H1 (cell line): ENCODE results near the gene TNFSF4. TPM values are rescaled to one million over a fixed set of nuclear protein-coding genes. Genes with fewer than 3 reads are reported as not detected.

ENCODE experiments used
- CTCF ChIA-PET: fragments of 300-600 bp; sonication (Branson Sonifier 250); formaldehyde crosslinking; loops from one replicate; lab custom pipeline; 2021; ENCODE audit not compliant: partially characterized antibody; lab: Charles Lee
- POLR2A ChIA-PET: fragments of 300-600 bp; sonication (Branson Sonifier 250); formaldehyde crosslinking; loops from one replicate; lab custom pipeline; 2021; ENCODE audit warnings: inconsistent platforms; ENCODE audit not compliant: partially characterized antibody; lab: Charles Lee
- DNase-seq, 2 experiments: peaks; one replicate each; pipeline versions ENCODE4 v3.0.0 to v3.0.0-alpha.2; 2010 to 2022; ENCODE audit warnings: low spot score in 2 of 2, low read depth in 1 of 2, mixed read lengths in 1 of 2
- FAIRE-seq: peaks from 2 replicates; lab custom pipeline; 2011; peaks lifted over from hg19 to GRCh38; lab: Jason Lieb, UNC
- H2AFZ ChIP-seq: 2 replicates; pipeline ENCODE4 v1.8.1; 2012; ENCODE audit warnings: low read length, inconsistent platforms
- H2AK5ac ChIP-seq: 2 replicates; pipeline ENCODE4 v1.6.1; 2013; ENCODE audit warnings: low read depth, low read length
- H2BK120ac ChIP-seq: replicated peaks from 2 replicates; pipeline ENCODE3; 2013; ENCODE audit warnings: low read depth, low read length, inconsistent platforms
- H2BK12ac ChIP-seq: 2 replicates; pipeline ENCODE4 v1.6.1; 2013; ENCODE audit warnings: low read depth, low read length
- H2BK15ac ChIP-seq: 2 replicates; pipeline ENCODE4 v1.6.1; 2013; ENCODE audit warnings: low read length
- H2BK20ac ChIP-seq: 2 replicates; pipeline ENCODE4 v1.6.1; 2013; ENCODE audit warnings: low read length
- H2BK5ac ChIP-seq: 2 replicates; pipeline ENCODE4 v1.6.1; 2013; ENCODE audit warnings: low read depth, low read length
- H3K14ac ChIP-seq: 2 replicates; pipeline ENCODE4 v1.6.1; 2013; ENCODE audit warnings: inconsistent platforms; ENCODE audit not compliant: insufficient read length
- H3K18ac ChIP-seq: 2 replicates; pipeline ENCODE4 v1.6.1; 2013; ENCODE audit warnings: low read length; ENCODE audit errors: extremely low read depth
- H3K23ac ChIP-seq: 2 replicates; pipeline ENCODE4 v1.6.1; 2013; ENCODE audit warnings: inconsistent platforms; ENCODE audit not compliant: insufficient read length
- H3K23me2 ChIP-seq: 2 replicates; pipeline ENCODE4 v1.6.1; 2013; ENCODE audit warnings: low read depth, low read length
- H3K27ac ChIP-seq: 2 replicates; pipeline ENCODE4 v1.6.1; 2011; ENCODE audit warnings: low read depth, low read length, inconsistent platforms
- H3K27me3 ChIP-seq, 4 experiments: replicated peaks in 1 of 4; 1 replicate in 1 of 4; 2 replicates in 3 of 4; pipeline versions ENCODE4 v1.6.1 to v1.8.1; 2011 to 2013; ENCODE audit warnings: low read length in 3 of 4, mild to moderate bottlenecking in 3 of 4, inconsistent platforms in 2 of 4, mixed read lengths in 2 of 4, moderate library complexity in 1 of 4; ENCODE audit not compliant: control insufficient read depth in 3 of 4, insufficient read depth in 3 of 4; ENCODE audit errors: extremely low read depth in 1 of 4
- H3K36me3 ChIP-seq, 4 experiments: 2 replicates each; pipeline versions ENCODE4 v1.6.1 to v1.8.1; 2011 to 2013; ENCODE audit warnings: mild to moderate bottlenecking in 4 of 4, low read length in 3 of 4, moderate library complexity in 2 of 4, control low read depth in 1 of 4, inconsistent platforms in 1 of 4; ENCODE audit not compliant: insufficient read depth in 4 of 4, control insufficient read depth in 2 of 4
- H3K4ac ChIP-seq: replicated peaks from 2 replicates; pipeline ENCODE3; 2013; ENCODE audit warnings: low read length, low read depth, mixed read lengths, inconsistent platforms; ENCODE audit not compliant: insufficient read length
- H3K4me1 ChIP-seq, 4 experiments: replicated peaks in 1 of 4; 1 replicate in 1 of 4; 2 replicates in 3 of 4; pipeline versions ENCODE4 v1.6.1 to v1.8.1; 2011 to 2013; ENCODE audit warnings: low read length in 3 of 4, inconsistent platforms in 2 of 4, mixed read lengths in 1 of 4; ENCODE audit not compliant: insufficient read depth in 4 of 4, control insufficient read depth in 3 of 4
- H3K4me2 ChIP-seq, 2 experiments: 2 replicates each; pipeline versions ENCODE4 v1.6.1 to v1.8.1; 2011 to 2013; ENCODE audit warnings: low read depth in 2 of 2, low read length in 2 of 2, control low read depth in 1 of 2, inconsistent platforms in 1 of 2, mild to moderate bottlenecking in 1 of 2; ENCODE audit not compliant: insufficient read depth in 1 of 2
- H3K4me3 ChIP-seq, 4 experiments: fragments of 200-600, 300-600 bp in 1 of 4; sonication (generic), shearing (Covaris generic), sonication (Bioruptor Twin) in 1 of 4; 2 replicates each; pipeline versions ENCODE4 v1.5.1 to v1.8.1; 2011 to 2016; ENCODE audit warnings: low read length in 4 of 4, low read depth in 3 of 4, control low read depth in 2 of 4, inconsistent platforms in 2 of 4, mild to moderate bottlenecking in 2 of 4, mixed read lengths in 1 of 4, moderate library complexity in 1 of 4; ENCODE audit not compliant: insufficient read depth in 2 of 4; ENCODE audit errors: extremely low read depth in 1 of 4
- H3K56ac ChIP-seq: replicated peaks from 2 replicates; pipeline ENCODE3; 2013; ENCODE audit warnings: low read depth, mild to moderate bottlenecking, mixed read lengths, low read length, inconsistent platforms; ENCODE audit not compliant: insufficient read length
- H3K79me1 ChIP-seq: 2 replicates; pipeline ENCODE4 v1.6.1; 2013; ENCODE audit warnings: low read depth, low read length, control low read depth
- H3K79me2 ChIP-seq, 2 experiments: 2 replicates each; pipeline versions ENCODE4 v1.6.1 to v1.8.1; 2012 to 2013; ENCODE audit warnings: low read length in 2 of 2, mild to moderate bottlenecking in 2 of 2, inconsistent platforms in 1 of 2; ENCODE audit not compliant: insufficient read depth in 2 of 2, control insufficient read depth in 1 of 2
- H3K9ac ChIP-seq, 4 experiments: replicated peaks in 1 of 4; 1 replicate in 1 of 4; 2 replicates in 3 of 4; pipeline versions ENCODE4 v1.6.1 to v1.8.1; 2011 to 2013; ENCODE audit warnings: low read depth in 3 of 4, low read length in 3 of 4, control low read depth in 2 of 4, mild to moderate bottlenecking in 2 of 4, moderate library complexity in 2 of 4, inconsistent platforms in 1 of 4; ENCODE audit errors: extremely low read depth in 1 of 4
- H3K9me3 ChIP-seq, 2 experiments: 2 replicates each; pipeline versions ENCODE4 v1.6.1 to v1.8.1; 2012 to 2013; ENCODE audit warnings: mild to moderate bottlenecking in 2 of 2, moderate library complexity in 2 of 2, control low read depth in 1 of 2, inconsistent platforms in 1 of 2, low read depth in 1 of 2, low read length in 1 of 2, mixed read lengths in 1 of 2; ENCODE audit not compliant: insufficient read depth in 2 of 2
- H4K20me1 ChIP-seq, 2 experiments: replicated peaks in 1 of 2; 2 replicates each; pipeline versions ENCODE3 to v1.8.1; 2011 to 2013; ENCODE audit warnings: inconsistent platforms in 2 of 2, low read length in 2 of 2, mild to moderate bottlenecking in 1 of 2; ENCODE audit not compliant: insufficient read depth in 2 of 2, control insufficient read depth in 1 of 2
- H4K5ac ChIP-seq: 2 replicates; pipeline ENCODE4 v1.6.1; 2013; ENCODE audit warnings: low read length, low read depth, mixed read lengths, inconsistent platforms; ENCODE audit not compliant: insufficient read length
- H4K8ac ChIP-seq: 2 replicates; pipeline ENCODE4 v1.8.0; 2013; ENCODE audit warnings: mild to moderate bottlenecking, moderate library complexity, low read length, inconsistent platforms; ENCODE audit not compliant: insufficient read depth; ENCODE audit errors: extremely low read depth
- H4K91ac ChIP-seq: replicated peaks from 2 replicates; pipeline ENCODE3; 2013; ENCODE audit warnings: low read length, mixed read lengths, inconsistent platforms; ENCODE audit not compliant: insufficient read length
- CHD1 ChIP-seq: IDR thresholded peaks from 2 replicates; pipeline ENCODE4 v1.6.1; 2012; ENCODE audit warnings: low read depth, low read length, improper control_type of control experiment
- CTCF ChIP-seq, 3 experiments: IDR thresholded peaks; 1 replicate in 2 of 3; 2 replicates in 1 of 3; pipeline versions ENCODE4 v1.5.1 to v1.6.1; 2011; ENCODE audit warnings: low read length in 3 of 3, mild to moderate bottlenecking in 3 of 3, inconsistent platforms in 2 of 3, low read depth in 1 of 3, moderate library complexity in 1 of 3; ENCODE audit not compliant: insufficient read depth in 1 of 3; ENCODE audit errors: control extremely low read depth in 1 of 3
- EZH2 ChIP-seq: fragments of 200-600 bp; sonication (generic); IDR thresholded peaks from 2 replicates; pipeline ENCODE4 v1.7.1; 2012; ENCODE audit warnings: low read depth, mild to moderate bottlenecking, moderate library complexity, low read length, inconsistent platforms; ENCODE audit not compliant: severe bottlenecking
- RAD21 ChIP-seq, 2 experiments: IDR thresholded peaks in 1 of 2; conservative IDR thresholded peaks in 1 of 2; 2 replicates each; pipeline ENCODE4 v1.6.1; 2011; ENCODE audit warnings: low read depth in 2 of 2, low read length in 2 of 2, improper control_type of control experiment in 1 of 2, inconsistent platforms in 1 of 2, mild to moderate bottlenecking in 1 of 2, moderate library complexity in 1 of 2
- SIN3A ChIP-seq, 2 experiments: IDR thresholded peaks in 1 of 2; conservative IDR thresholded peaks in 1 of 2; 2 replicates each; pipeline ENCODE4 v1.6.1; 2011 to 2012; ENCODE audit warnings: low read length in 2 of 2, improper control_type of control experiment in 1 of 2, low read depth in 1 of 2, mild to moderate bottlenecking in 1 of 2
- WGBS, 2 experiments: shearing (Covaris generic) in 1 of 2; methylation state at CpG; one replicate each; pipeline versions ENCODE4 v1.1.6 to v1.1.7; 2013 to 2015; ENCODE audit warnings: low lambda C conversion rate in 2 of 2, mixed read lengths in 2 of 2, inconsistent platforms in 1 of 2, low coverage in 1 of 2, missing lambda C conversion rate in 1 of 2; ENCODE audit not compliant: insufficient replicate concordance in 2 of 2, insufficient coverage in 1 of 2, insufficient read length in 1 of 2; ENCODE audit errors: extremely low coverage in 1 of 2, missing lambda C conversion rate in 1 of 2; 5-methylcytosine and 5-hydroxymethylcytosine counted together
- polyA plus RNA-seq, 7 experiments: library from polyadenylated mRNA; depleted of rRNA in 3 of 7; stranded (reverse) in 5 of 7; unstranded in 2 of 7; fragments of >200 nt in 5 of 7; fragments of 200-250 nt in 2 of 7; gene quantifications; 1 replicate in 5 of 7; 2 replicates in 1 of 7; 4 replicates in 1 of 7; pipeline versions ENCODE4 v1.2.1 to v1.2.3, GENCODE V29; 2011 to 2013; ENCODE audit warnings: missing spikeins in 2 of 7, mixed read lengths in 2 of 7
- total RNA-seq: library from RNA; stranded (reverse); fragmentation: NEBNext Ultra II Directional; extraction: Animal tissue kit (Norgen Biotek cat#: 25700); gene quantifications from 2 replicates; pipeline ENCODE4 v1.2.1, GENCODE V29; 2021

The TNFSF4 gene
- total and polyA plus RNA-seq, 2 of the 8 experiments (the other 6 are each of a cell fraction or from before 2014, with no cell fraction given), result 0.54 to 0.63 TPM

DNA sequence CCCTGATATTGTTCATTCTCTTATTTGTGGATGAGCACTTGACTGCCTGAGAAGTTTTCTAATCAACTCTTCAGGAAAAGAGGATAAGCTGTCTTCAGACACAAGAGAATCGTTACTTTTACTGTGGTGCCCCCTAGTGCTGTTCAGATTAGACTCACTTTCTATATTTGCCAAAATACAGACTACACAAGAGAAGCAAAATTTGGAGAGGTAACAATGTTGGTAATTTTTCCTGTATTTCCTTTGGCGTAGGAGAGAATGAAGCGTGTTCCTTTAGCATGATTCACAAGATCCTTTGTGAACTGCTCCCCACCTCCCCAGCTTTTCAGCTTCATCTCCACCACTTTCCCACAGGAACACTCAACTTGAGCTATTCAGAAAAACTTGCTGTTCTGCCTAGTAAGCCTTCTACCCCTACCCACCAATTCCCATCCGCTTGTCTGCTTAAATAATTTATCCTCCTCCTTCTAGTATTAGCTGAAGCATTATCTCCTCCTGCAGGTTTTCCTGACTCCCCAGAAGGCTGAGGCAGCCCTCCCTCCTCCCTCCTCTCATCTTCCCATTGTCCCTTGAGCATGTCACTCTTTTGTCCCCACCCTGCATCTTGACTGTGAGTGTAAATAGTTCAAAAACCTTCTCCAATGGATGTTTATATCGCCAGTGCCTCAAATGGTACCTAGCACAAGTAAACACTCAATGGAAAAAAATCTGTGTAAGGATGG lies 4.5 kb downstream of the TNFSF4 start:
- peaks cover 0 to 1% (median under 1%) of the 10 kb centered on the region in 4 experiments; a peak in 4 of 7 replicates for H3K27me3 ChIP-seq
- H2BK20ac ChIP-seq, result no peak overlapping the region
- no peak overlapping the region for H2AFZ ChIP-seq
- no peaks in the 10 kb centered on the region for H3K79me2 ChIP-seq
- H3K14ac ChIP-seq, result no peak overlapping the region
- H2AK5ac ChIP-seq, result no peak overlapping the region
- H3K9ac ChIP-seq, result no peak overlapping the region
- ChIA-PET CTCF (interaction anchor here (0.6 to 9.8 kb wide), 32 partner anchors 9 to 459 kb away, joined by 3 to 150 read pairs (median 4); no protein-coding TSS in a partner anchor), POLR2A (no interaction called here)
- H2BK5ac ChIP-seq, result no peak overlapping the region
- no peaks in the 10 kb centered on the region; a peak in 1 of 8 replicates for H3K36me3 ChIP-seq
- no peak for FAIRE-seq
- H2BK120ac ChIP-seq, result no peak overlapping the region
- H3K56ac ChIP-seq, result no peak overlapping the region
- H4K5ac ChIP-seq, result no peak overlapping the region
- H3K4me1 ChIP-seq, result peaks cover 0 to 4% (median 0%) of the 10 kb centered on the region in 4 experiments; a peak in 1 of 7 replicates
- no peaks in the 10 kb centered on the region; the same call in 1 of the 2 replicates for H3K23me2 ChIP-seq
- H3K79me1 ChIP-seq, result no peaks in the 10 kb centered on the region
- no peaks in the 10 kb centered on the region for H4K20me1 ChIP-seq
- no peaks in the 10 kb centered on the region for H3K9me3 ChIP-seq
- H3K4ac ChIP-seq, result no peak overlapping the region
- no peak overlapping the region for H4K91ac ChIP-seq
- H3K18ac ChIP-seq, result no peak overlapping the region
- TF ChIP-seq SIN3A (conservative IDR thresholded peaks at IDR 0.05 in 1 of 2, IDR thresholded peaks at IDR 0.05 in 1 of 2; ENCODE audit: low read depth in 1 of 2, low read length in 2 of 2) (no peak), CTCF (IDR thresholded peaks at IDR 0.05; ENCODE audit: control extremely low read depth in 1 of 3, insufficient read depth in 1 of 3, low read depth in 1 of 3, low read length in 3 of 3) (peak in 2 of 3 experiments; percentile 56 to 61; a peak in 2 of 4 replicates), EZH2 (no peak), RAD21 (IDR thresholded peaks at IDR 0.05 in 1 of 2, conservative IDR thresholded peaks at IDR 0.05 in 1 of 2; ENCODE audit: low read depth in 2 of 2, low read length in 2 of 2) (peak; percentile 88 to 89), CHD1 (no peak)
- no peak overlapping the region for H2BK15ac ChIP-seq
- no peak overlapping the region for H3K23ac ChIP-seq
- no peak for DNase-seq
- 0 out of 4 replicates have a peak overlapping the region, but pooled peaks of 1 of the 2 experiments have one; percentile 16 for H3K4me2 ChIP-seq
- no peak overlapping the region for H3K27ac ChIP-seq
- no peak overlapping the region for H4K8ac ChIP-seq
- 65% methylated on average over 5 of the region's 5 CpGs; no CpG with 5 or more reads in 1 of the 2 experiments for WGBS, 2 experiments
- H2BK12ac ChIP-seq, result no peak overlapping the region
- H3K4me3 ChIP-seq, result no peak overlapping the region
